Activated T-cell treated with anti-CD3 and anti-CD28 coated beads for 4 hours (primary cell): ENCODE measurements around the gene PECR.
"Not testable (repeated sequence)": the region's sequence is repeated elsewhere in the genome, so short reads cannot be mapped to it uniquely, and the experiment has no call there.

Experiments used
- DNase-seq: peaks from one replicate; pipeline ENCODE4 v3.0.0-alpha.2; 2020

The PECR gene

DNA sequence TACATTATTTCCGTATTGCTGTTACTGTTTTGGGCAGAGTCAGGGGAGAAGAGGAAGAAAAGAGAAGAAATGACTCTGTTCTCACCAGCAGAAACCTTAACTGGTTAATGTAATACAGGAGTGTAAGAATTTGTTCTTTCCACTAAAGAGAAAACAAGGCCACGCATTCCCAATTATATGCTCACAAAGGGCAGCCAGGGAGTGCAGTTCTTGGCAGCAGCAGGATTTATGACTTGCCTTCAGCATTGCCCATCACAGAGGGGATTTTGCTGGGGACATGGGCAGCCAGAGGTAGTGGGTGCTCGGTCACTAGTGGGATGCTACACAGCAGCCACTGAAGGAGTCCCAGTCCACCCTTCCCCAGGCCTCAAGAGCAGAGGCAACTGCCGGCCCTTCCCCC, 86.7 kb downstream of the PECR start:
- DNase-seq, result no peak

DNA sequence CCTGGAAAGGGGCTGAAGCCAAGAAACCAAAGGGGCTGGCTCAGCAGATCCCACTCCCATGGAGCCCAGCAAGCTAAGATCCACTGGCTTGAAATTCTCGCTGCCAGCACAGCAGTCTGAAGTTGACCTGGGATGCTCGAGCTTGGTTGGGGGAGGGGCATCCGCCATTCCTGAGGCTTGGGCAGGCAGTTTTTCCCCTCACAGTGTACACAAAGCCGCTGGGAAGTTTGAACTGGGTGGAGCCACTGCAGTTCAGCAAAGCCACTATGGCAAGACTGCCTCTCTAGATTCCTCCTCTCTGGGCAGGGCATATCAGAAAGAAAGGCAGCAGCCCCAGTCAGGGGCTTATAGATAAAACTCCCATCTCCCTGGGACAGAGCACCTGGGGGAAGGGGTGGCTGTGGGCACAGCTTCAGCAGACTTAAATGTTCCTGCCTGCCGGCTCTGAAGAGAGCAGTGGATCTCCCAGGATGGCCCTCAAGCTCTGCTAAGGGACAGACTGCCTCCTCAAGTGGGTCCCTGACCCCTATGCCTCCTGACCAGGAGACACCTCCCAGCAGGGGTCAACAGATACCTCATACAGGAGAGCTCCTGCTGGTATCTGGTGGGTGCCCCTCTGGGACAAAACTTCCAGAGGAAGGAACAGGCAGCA, 92.9 kb downstream of the PECR start:
- DNase-seq, result not testable (repeated sequence)
